MM.1S (cell line): ENCODE data around the gene PTCD2.
"Not testable (repeated sequence)": the region's sequence is repeated elsewhere in the genome, so short reads cannot be mapped to it uniquely, and the experiment has no call there.

ENCODE experiments used
- EZH2 ChIP-seq: fragments of 300-600 bp; sonication (generic); optimal IDR thresholded peaks from 2 replicates; pipeline ENCODE3; 2017; ENCODE audit warnings: low read depth, mild to moderate bottlenecking, antibody characterized with exemption, low read length, mixed read lengths
- EZH2phosphoT487 ChIP-seq: fragments of 300-600 bp; sonication (generic); IDR thresholded peaks from 2 replicates; pipeline ENCODE4 v1.6.1; 2018; ENCODE audit warnings: antibody characterized with exemption, low read length
- TF ChIP-seq, protein P1 (sequence below): fragments of 300-600 bp; sonication (generic); IDR thresholded peaks from 2 replicates; pipeline ENCODE4 v1.5.1; 2016; ENCODE audit warnings: antibody characterized with exemption, low read length, mixed read lengths

DNA sequence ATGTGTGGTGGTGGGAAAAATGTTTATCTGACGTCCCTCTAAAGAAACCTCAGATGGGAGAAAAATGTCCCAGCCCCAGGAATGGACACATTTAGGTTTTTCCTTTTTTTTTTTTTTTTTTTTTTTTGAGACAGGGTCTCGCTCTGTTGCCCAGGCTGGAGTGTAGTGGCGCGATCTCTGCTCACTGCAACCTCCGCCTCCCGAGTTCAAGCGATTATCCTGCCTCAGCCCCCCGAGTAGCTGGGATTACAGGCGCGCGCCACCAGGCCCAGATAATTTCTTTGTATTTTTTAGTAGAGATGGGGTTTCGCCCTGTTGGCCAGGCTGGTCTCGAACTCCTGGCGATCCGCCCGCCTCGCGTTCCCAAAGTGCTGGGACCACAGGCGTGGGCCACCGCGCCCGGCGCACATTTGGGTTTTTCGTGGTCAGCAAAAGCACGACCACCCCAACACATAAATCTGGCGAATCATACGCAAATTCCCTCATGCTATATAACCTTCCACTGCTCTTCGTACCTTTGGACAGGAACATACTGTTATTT, 668 bp upstream of the PTCD2 start:
- TF ChIP-seq, protein P1, sequence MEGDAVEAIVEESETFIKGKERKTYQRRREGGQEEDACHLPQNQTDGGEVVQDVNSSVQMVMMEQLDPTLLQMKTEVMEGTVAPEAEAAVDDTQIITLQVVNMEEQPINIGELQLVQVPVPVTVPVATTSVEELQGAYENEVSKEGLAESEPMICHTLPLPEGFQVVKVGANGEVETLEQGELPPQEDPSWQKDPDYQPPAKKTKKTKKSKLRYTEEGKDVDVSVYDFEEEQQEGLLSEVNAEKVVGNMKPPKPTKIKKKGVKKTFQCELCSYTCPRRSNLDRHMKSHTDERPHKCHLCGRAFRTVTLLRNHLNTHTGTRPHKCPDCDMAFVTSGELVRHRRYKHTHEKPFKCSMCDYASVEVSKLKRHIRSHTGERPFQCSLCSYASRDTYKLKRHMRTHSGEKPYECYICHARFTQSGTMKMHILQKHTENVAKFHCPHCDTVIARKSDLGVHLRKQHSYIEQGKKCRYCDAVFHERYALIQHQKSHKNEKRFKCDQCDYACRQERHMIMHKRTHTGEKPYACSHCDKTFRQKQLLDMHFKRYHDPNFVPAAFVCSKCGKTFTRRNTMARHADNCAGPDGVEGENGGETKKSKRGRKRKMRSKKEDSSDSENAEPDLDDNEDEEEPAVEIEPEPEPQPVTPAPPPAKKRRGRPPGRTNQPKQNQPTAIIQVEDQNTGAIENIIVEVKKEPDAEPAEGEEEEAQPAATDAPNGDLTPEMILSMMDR: not testable (repeated sequence)
- TF ChIP-seq EZH2, EZH2phosphoT487: not testable (repeated sequence)
